K562 (cell line): ENCODE data around the gene GNRHR. TPM values are rescaled to one million over a fixed set of nuclear protein-coding genes. Genes with fewer than 3 reads are reported as not detected.

Source experiments
- CBX8 ChIP-seq: fragments of 200-600 bp; sonication (generic); IDR thresholded peaks from 2 replicates; pipeline ENCODE4 v1.6.1; 2012; ENCODE audit warnings: borderline replicate concordance, mixed run types, low read depth, mild to moderate bottlenecking, moderate library complexity, mixed read lengths, low read length, control low read depth, inconsistent platforms; ENCODE audit not compliant: poor library complexity, severe bottlenecking; ENCODE audit errors: extremely low read depth
- DMBX1 ChIP-seq: fragments of 250-450 bp; sonication (Bioruptor Pico); IDR thresholded peaks from 2 replicates; pipeline ENCODE4 v1.8.0; 2022; ENCODE audit warnings: inconsistent platforms, mild to moderate bottlenecking, moderate library complexity, borderline replicate concordance
- ETV6 ChIP-seq, 3 experiments: fragments of 150-350 bp in 1 of 3; sonication (generic) in 1 of 3; formaldehyde crosslinking in 1 of 3; IDR thresholded peaks; 2 replicates each; pipeline versions ENCODE4 v1.6.1 to v1.8.0; 2014 to 2022; ENCODE audit warnings: borderline replicate concordance in 2 of 3, low read depth in 2 of 3, antibody characterized with exemption in 1 of 3, low read length in 1 of 3, mild to moderate bottlenecking in 1 of 3, missing genetic modification reagents in 1 of 3
- FOXP1 ChIP-seq: sonication (generic); formaldehyde crosslinking; IDR thresholded peaks from 2 replicates; pipeline ENCODE4 v1.8.0; 2022; ENCODE audit warnings: mild to moderate bottlenecking, missing genetic modification reagents
- HBP1 ChIP-seq: fragments of 450-650 bp; formaldehyde crosslinking; IDR thresholded peaks from 2 replicates; pipeline ENCODE4 v1.4.0; 2022; ENCODE audit warnings: missing genetic modification characterization
- L3MBTL2 ChIP-seq: fragments of 450-650 bp; IDR thresholded peaks from 2 replicates; pipeline ENCODE4 v1.6.1; 2016; ENCODE audit warnings: mild to moderate bottlenecking, moderate library complexity
- MECOM ChIP-seq: fragments of 250-450 bp; sonication (Bioruptor Pico); IDR thresholded peaks from 2 replicates; pipeline ENCODE4 v1.8.0; 2022; ENCODE audit warnings: inconsistent platforms
- NR1H2 ChIP-seq: sonication (generic); formaldehyde crosslinking; IDR thresholded peaks from 2 replicates; pipeline ENCODE4 v1.4.0; 2020; ENCODE audit warnings: mild to moderate bottlenecking, missing genetic modification reagents
- NR2C1 ChIP-seq, 2 experiments: fragments of 450-650 bp; IDR thresholded peaks; 2 replicates each; pipeline ENCODE4 v1.6.1; 2017; ENCODE audit warnings: mild to moderate bottlenecking in 2 of 2, antibody characterized with exemption in 1 of 2, inconsistent platforms in 1 of 2, missing compliant biosample characterization in 1 of 2, missing genetic modification characterization in 1 of 2
- POLR2AphosphoS5 ChIP-seq: IDR thresholded peaks from 2 replicates; pipeline ENCODE4 v1.6.1; 2011; ENCODE audit warnings: mild to moderate bottlenecking, low read depth, low read length, moderate library complexity; ENCODE audit not compliant: control insufficient read depth, insufficient read depth
- RFX1 ChIP-seq: fragments of 450-650 bp; IDR thresholded peaks from 2 replicates; pipeline ENCODE4 v1.6.1; 2016; ENCODE audit warnings: mild to moderate bottlenecking, moderate library complexity
- SMARCC2 ChIP-seq: fragments of 450-650 bp; IDR thresholded peaks from 2 replicates; pipeline ENCODE4 v1.6.1; 2017; ENCODE audit warnings: antibody characterized with exemption, moderate library complexity, mild to moderate bottlenecking, low read depth
- U2AF2 ChIP-seq: fragments of 200-400 bp; formaldehyde crosslinking; optimal IDR thresholded peaks from 2 replicates; pipeline ENCODE3; 2017; ENCODE audit warnings: low read depth, mild to moderate bottlenecking, low read length
- ZFX ChIP-seq: sonication (generic); formaldehyde crosslinking; IDR thresholded peaks from 2 replicates; pipeline ENCODE4 v1.8.0; 2022; ENCODE audit warnings: mild to moderate bottlenecking, missing genetic modification reagents, moderate library complexity
- ZNF232 ChIP-seq: sonication (generic); formaldehyde crosslinking; IDR thresholded peaks from 2 replicates; pipeline ENCODE4 v1.8.0; 2022; ENCODE audit warnings: mild to moderate bottlenecking, missing genetic modification reagents
- ZNF263 ChIP-seq: sonication (generic); formaldehyde crosslinking; IDR thresholded peaks from 2 replicates; pipeline ENCODE4 v1.8.0; 2022; ENCODE audit warnings: mild to moderate bottlenecking, missing genetic modification reagents, borderline replicate concordance
- ZNF766 ChIP-seq: fragments of 200-800 bp; sonication (Bioruptor generic); conservative IDR thresholded peaks from 2 replicates; pipeline ENCODE4 v1.6.1; 2016; ENCODE audit warnings: missing genetic modification characterization, missing compliant biosample characterization
- polyA plus RNA-seq, 8 experiments: library from polyadenylated mRNA; depleted of rRNA in 4 of 8; stranded (reverse) in 5 of 8; unstranded in 3 of 8; fragments of >200 nt; fragmentation: Nextera tagmentation in 2 of 8; fragmentation: Illumina TruSeq in 1 of 8; extraction: Ambion mirVana in 2 of 8; extraction: Trizol in 1 of 8; gene quantifications; 2 replicates each; pipeline versions ENCODE4 v1.2.1 to v1.2.3, GENCODE V29; 2011 to 2014; ENCODE audit warnings: inconsistent platforms in 1 of 8, missing spikeins in 1 of 8
- total RNA-seq, 7 experiments: library from RNA; depleted of rRNA in 6 of 7; stranded (reverse); fragments of >200 nt in 6 of 7; fragmentation: Illumina TruSeq in 2 of 7; extraction: Trizol in 2 of 7; gene quantifications; 2 replicates each; pipeline versions ENCODE4 v1.2.1 to v1.2.3, GENCODE V29; 2011 to 2021; ENCODE audit warnings: low replicate concordance in 1 of 7
- TF ChIP-seq, protein P1 (sequence below), 3 experiments: fragments of 200-800 bp in 1 of 3; fragments of 250-450 bp in 1 of 3; fragments of 450-650 bp in 1 of 3; sonication (Bioruptor Pico) in 1 of 3; sonication (Bioruptor generic) in 1 of 3; formaldehyde crosslinking in 1 of 3; IDR thresholded peaks; 2 replicates each; pipeline versions ENCODE4 v1.6.1 to v1.8.0; 2016 to 2022; ENCODE audit warnings: mild to moderate bottlenecking in 2 of 3, missing genetic modification characterization in 2 of 3, missing compliant biosample characterization in 1 of 3, moderate library complexity in 1 of 3
- TF ChIP-seq, protein P2 (sequence below): sonication (generic); formaldehyde crosslinking; IDR thresholded peaks from 2 replicates; pipeline ENCODE4 v1.8.1; 2022; ENCODE audit warnings: missing genetic modification reagents

GNRHR gene
- total and polyA plus RNA-seq, 9 of the 15 experiments (the other 6 are each of a cell fraction or from before 2014, with no cell fraction given) = 0.06 to 0.13 TPM; not detected in 7

DNA sequence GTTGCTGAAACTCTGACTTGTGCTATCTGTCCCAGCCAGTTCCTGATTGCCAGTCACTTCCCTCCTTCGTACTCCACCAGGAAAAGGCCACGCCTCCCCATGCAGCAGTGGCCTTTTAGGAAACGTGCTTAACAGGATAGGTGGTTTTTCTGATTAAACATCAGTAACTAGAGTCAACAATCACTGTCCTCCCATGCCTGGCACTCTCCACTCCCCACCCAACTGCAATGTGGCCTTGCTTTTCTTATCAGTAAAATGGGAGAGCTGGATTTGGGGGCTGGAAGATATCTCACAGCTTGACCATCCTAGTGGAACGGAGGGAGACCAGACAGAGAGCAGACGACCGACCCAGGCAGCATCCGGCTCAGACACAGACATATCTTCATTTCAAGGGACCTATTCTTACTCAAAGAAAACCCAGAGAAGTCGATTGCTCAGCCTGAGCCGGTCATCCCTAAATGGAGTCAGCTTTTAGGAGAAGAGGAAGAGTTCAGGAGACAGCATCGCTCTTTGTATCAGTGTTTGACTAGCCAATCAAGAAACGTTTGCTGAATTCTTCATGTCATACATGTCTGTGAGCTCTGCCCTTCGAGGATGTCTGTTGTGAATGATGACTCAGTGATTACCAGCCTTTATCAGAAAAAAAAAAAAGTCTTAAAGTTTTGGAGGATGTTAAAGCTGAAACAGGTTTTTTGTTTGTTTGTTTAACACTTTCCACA is 40.5 kb downstream of the GNRHR start (continued):
- TF ChIP-seq RFX1 (no peak), U2AF2 (no peak), L3MBTL2 (0 out of 2 replicates have a peak, but pooled peaks have one; percentile 47), CBX8 (no peak), HBP1 (no peak), NR1H2 (CRISPR knock-in tag) (no peak), SMARCC2 (peak; percentile 52; the same call in 1 of the 2 replicates), ZNF263 (CRISPR knock-in tag) (0 out of 2 replicates have a peak, but pooled peaks have one; percentile 55), POLR2AphosphoS5 (no peak), ETV6 (IDR thresholded peaks at IDR 0.05; ENCODE audit: borderline replicate concordance in 1 of 2, low read depth in 2 of 2, low read length in 1 of 2) (no peak), ETV6 (CRISPR knock-in tag; IDR thresholded peaks at IDR 0.05; ENCODE audit: borderline replicate concordance) (no peak), NR2C1 (IDR thresholded peaks at IDR 0.05) (no peak), NR2C1 (tag; IDR thresholded peaks at IDR 0.05) (no peak), FOXP1 (CRISPR knock-in tag) (no peak), ZNF232 (CRISPR knock-in tag) (no peak), DMBX1 (CRISPR knock-in tag) (no peak), ZFX (no peak), MECOM (CRISPR knock-in tag) (no peak), ZNF766 (CRISPR knock-in tag) (no peak)
- TF ChIP-seq, protein P1, sequence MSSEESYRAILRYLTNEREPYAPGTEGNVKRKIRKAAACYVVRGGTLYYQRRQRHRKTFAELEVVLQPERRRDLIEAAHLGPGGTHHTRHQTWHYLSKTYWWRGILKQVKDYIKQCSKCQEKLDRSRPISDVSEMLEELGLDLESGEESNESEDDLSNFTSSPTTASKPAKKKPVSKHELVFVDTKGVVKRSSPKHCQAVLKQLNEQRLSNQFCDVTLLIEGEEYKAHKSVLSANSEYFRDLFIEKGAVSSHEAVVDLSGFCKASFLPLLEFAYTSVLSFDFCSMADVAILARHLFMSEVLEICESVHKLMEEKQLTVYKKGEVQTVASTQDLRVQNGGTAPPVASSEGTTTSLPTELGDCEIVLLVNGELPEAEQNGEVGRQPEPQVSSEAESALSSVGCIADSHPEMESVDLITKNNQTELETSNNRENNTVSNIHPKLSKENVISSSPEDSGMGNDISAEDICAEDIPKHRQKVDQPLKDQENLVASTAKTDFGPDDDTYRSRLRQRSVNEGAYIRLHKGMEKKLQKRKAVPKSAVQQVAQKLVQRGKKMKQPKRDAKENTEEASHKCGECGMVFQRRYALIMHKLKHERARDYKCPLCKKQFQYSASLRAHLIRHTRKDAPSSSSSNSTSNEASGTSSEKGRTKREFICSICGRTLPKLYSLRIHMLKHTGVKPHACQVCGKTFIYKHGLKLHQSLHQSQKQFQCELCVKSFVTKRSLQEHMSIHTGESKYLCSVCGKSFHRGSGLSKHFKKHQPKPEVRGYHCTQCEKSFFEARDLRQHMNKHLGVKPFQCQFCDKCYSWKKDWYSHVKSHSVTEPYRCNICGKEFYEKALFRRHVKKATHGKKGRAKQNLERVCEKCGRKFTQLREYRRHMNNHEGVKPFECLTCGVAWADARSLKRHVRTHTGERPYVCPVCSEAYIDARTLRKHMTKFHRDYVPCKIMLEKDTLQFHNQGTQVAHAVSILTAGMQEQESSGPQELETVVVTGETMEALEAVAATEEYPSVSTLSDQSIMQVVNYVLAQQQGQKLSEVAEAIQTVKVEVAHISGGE (CRISPR knock-in tag; IDR thresholded peaks at IDR 0.05) = no peak
- TF ChIP-seq, protein P2, sequence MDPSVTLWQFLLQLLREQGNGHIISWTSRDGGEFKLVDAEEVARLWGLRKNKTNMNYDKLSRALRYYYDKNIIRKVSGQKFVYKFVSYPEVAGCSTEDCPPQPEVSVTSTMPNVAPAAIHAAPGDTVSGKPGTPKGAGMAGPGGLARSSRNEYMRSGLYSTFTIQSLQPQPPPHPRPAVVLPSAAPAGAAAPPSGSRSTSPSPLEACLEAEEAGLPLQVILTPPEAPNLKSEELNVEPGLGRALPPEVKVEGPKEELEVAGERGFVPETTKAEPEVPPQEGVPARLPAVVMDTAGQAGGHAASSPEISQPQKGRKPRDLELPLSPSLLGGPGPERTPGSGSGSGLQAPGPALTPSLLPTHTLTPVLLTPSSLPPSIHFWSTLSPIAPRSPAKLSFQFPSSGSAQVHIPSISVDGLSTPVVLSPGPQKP = no peak
